HG03575 (cell line): ENCODE results near the gene PTPRZ1.

Experiments used
- ATAC-seq: cut with Tn5 transposase; IDR thresholded peaks from one replicate; pipeline ENCODE4 v1.9.1; 2021; ENCODE audit not compliant: unreplicated experiment, insufficient number of reproducible peaks, low FRiP score; ENCODE audit errors: extremely low read depth

The PTPRZ1 gene

GRCh38 chr7:121885166-121885920 lies 12.4 kb downstream of the PTPRZ1 start:
- no peak for ATAC-seq

- no peak for ATAC-seq
These were observed 14.7 kb downstream of the PTPRZ1 start for GRCh38 chr7:121887634-121888033.

DNA sequence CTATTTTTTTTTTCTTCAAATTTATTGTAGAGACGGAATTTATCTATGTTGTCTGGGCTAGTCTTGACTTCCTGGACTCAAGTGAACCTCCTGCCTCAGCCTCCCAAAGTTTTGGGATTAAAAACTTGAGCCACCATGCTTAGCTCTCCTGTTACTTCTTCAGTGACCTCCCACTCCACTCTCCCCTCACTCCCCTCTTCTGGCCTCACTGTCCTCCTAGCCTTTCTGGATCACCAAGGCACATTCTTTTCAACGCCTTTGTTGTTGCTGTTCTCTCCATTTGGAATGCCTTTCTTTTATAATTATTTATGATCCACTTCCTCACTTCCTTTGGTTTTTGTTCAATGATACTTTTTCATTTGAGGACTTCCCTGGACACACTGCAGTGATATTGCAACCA lies 17.9 kb downstream of the PTPRZ1 start:
- no peak for ATAC-seq

GRCh38 chr7:121891731-121892130 lies 18.8 kb downstream of the PTPRZ1 start:
- ATAC-seq, result no peak

DNA sequence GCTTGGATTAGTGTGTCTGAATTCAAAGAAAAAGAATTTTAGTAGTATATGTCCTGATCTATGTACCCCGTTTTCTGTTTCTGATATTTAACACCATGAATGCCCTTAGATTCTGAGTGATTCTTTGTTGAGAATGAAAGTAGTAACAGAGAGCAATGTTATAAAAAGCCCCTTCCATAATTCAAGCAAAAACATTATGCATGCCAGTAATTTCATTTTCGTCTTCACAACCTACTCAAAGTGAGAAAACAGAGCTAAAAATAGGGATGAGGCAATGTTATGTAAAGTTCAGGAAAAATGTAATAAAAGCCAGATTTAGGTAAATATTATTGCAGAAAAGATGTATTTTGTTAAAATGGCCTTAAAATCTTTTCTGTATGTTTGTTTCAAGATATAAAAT lies 28.1 kb downstream of the PTPRZ1 start:
- ATAC-seq, result no peak

DNA sequence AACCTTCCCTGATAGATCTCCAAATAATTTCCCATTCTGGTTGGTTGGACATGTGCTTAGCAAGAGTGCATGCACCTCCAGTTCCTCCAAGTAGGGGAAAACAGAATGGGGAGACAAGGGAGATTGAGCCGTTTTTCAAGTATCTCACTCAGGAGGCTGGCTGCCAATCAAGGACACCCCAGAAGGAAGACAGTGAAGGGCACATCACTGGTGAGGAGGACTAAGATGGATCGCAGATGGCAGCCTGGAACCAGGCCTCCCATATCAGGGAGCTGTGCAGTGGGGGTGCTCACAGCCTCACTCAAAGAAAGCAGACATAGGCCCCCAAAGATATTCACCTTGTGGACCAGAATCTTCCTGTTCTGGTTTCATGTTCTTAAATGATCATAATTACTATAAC lies 31.2 kb downstream of the PTPRZ1 start:
- ATAC-seq, result no peak

GRCh38 chr7:121908042-121908441 lies 35.1 kb downstream of the PTPRZ1 start:
- no peak for ATAC-seq

DNA sequence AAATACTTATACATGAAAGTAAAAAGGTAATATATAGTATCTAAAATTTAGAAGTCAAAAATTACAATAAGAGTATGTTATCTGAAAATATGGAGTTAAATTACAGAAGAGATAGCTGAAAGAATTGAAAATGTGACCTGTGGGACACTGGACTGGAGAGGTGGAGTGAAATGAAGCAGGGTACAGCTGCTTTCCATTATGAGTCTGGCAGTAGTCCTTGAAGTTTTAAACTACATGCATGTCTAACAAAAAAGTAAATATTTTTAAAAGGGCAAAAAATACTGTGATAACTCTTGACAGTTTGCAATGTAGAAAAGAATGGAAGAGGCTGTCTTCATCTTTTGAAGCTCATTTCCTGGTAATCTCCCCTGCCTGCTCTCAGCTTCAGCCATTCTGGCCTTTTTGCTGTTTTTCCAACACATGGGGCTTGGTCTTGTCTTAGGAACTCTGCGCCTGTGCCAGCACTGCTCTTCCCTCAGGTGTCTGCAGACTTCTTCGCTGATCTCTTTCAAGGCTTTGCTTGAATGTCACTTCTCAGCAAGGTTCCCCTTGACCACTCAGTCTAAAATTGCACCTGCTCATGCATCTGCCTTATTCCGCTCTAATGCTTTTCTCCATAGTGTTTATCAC lies 36.9 kb downstream of the PTPRZ1 start:
- no peak for ATAC-seq

DNA sequence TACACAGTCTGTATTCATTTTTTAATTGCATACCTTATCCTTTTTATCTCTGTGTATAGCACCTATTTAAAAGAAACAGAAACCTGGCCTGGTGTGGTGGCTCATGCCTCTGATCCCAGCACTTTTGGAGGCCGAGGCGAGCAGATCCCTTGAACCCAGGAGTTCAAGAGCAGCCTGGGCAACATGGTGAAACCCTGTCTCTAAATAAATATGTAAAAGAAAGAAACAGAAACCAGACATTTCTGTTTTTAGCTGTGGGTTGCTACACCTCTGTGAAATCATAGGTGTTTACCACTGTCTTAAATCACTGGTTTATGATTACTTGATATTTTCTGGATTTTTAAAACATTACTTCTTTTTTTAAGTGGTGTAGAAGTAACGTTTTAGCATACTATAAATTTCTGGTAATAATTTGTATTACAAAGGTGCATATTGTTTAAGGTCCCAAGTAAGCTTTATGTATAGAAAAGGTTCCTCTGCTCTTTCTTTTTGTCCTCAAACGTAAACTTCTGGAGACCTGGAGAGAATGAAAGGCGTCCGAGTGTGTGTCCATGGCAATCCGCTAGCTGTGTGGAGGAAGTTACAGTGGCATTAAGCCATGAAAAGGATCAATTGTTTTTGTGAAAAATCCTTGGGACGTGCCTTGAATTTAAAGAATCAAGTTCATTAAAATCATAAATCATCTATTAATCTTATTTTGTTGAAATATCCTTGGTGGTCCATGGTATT lies 41.1 kb downstream of the PTPRZ1 start:
- no peak for ATAC-seq

GRCh38 chr7:121914676-121915279 lies 41.8 kb downstream of the PTPRZ1 start:
- ATAC-seq, result no peak

DNA sequence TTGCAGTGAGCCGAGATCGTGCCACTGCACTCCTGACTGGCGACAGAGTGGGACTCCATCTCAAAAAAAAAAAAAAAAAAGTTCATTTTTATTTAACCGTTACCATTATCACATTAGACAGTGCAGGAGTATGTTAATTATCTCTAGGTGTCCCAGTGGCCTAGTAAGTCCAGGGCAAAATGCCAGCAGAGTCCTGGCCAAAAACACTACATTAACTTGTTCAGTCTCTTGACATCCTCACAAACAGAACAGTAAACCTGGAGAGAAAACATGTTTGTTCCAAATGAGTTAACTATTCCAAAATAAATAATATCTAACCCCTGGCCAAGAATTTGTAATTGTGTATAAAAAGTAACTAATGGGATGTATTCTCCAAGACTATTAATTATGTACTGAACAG lies 43.2 kb downstream of the PTPRZ1 start:
- ATAC-seq, result no peak

DNA sequence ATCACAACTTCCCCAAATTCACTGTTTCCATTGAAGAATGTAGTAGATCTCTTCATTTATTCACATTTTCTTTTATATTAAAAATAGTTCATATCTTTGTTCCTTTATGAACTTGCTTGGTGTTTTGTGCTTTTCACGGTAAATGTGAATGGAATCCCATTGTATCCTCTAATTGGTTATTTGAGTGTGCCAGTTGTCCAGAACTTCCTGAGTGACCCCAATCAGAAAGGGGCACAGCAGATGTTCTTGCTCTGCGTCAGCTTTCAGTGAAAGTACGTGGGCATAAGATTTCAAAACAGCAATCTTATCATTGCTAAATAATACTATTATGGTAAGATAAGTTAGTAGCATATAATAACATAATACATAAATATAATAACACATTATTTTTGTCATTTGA lies 47.0 kb downstream of the PTPRZ1 start:
- no peak for ATAC-seq

DNA sequence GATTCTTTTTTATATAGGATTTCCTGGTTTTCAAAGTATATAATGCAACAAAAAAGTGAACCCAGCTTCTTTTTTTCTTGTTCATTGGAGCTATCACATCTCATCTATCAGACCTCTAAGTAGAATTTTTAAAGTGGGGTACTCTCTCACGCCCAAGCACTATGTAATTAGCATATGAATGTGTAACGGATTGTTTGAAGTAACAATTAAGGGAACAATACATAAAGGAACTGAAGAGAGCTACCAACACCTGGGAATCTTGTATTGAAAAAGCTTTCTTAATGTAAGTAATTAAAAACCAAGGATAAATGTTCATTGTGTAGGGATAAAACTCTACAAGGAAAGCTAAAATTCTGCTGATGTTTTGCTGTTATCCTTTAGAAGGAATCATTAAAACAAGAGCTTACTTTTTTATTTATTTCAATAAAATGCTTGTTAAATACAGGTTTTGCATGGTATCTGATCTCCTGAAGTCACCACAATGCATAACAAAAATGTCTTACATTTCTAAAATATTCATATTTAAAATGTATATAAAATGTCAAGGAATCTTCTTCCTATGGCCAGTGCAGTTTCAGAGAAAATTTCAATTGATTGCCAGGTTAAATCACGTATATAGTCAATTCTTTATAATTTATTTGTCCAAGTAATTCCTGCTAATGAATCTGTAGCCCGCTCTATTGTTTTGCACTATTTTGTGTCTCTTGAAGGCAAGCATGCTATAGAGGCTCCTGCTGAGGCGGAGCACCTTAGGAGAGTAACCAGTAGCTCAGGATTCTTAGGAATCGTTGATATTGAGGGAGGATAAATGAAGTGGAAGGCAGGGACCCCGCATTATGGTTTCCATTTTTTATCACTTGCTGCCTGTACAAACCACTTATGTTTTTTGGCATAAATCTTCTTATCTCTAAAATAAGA lies 51.6 kb downstream of the PTPRZ1 start:
- no peak for ATAC-seq

DNA sequence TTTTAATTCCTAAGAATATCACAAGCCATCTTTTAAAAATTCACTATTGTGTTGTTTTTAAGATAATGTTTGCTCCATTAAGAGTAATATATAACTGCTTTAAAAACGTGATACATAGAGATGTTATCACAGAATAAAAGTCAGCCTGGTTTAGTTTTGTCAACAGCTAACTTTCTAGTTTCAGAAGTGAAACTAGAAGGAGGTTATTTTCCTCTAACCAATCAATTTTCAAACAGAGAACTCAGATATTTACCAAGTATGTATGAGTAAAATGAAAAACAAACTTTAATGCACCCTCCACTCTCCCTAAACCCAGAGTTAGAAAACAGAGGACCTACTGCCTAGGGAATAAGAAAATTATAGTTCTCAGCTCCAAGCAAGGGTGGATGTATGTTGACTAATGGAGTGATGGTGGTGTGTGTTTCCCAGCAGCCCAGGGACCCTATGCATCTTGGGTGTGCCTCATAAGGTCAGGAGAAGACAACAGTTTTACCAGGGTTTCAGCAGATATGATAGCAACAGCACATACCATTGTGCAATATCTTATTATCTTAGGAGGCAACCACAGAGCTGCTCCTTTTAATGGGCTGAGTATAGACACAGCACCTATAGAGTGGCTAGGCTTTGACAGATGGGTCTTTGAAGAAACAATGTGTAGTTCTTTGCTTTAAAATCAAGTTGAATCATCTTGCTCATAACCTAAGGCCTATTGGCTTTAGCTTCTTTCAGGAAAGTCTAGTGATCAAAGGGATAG lies 58.4 kb downstream of the PTPRZ1 start:
- no peak for ATAC-seq

DNA sequence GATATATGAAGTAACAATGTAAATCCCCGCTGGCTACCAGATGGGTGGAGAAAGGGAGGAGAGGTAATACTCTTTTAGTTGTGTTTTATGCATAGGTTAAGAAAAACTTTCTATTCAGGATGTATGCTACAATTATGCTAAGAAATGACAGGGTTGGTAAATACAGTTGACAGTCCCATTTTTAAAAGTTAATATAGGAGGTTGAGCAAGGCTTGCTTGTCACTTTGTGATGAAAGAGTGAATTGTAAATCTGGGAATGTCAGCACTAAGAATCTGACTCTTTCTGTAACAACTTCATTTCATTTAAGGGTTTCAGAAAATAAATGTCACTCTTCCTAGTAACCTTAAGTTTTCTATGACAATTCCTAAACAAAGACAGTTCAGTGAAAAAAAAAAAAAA lies 59.8 kb downstream of the PTPRZ1 start:
- no peak for ATAC-seq

- ATAC-seq, result no peak
These were observed 64.1 kb downstream of the PTPRZ1 start for GRCh38 chr7:121936951-121937623.

DNA sequence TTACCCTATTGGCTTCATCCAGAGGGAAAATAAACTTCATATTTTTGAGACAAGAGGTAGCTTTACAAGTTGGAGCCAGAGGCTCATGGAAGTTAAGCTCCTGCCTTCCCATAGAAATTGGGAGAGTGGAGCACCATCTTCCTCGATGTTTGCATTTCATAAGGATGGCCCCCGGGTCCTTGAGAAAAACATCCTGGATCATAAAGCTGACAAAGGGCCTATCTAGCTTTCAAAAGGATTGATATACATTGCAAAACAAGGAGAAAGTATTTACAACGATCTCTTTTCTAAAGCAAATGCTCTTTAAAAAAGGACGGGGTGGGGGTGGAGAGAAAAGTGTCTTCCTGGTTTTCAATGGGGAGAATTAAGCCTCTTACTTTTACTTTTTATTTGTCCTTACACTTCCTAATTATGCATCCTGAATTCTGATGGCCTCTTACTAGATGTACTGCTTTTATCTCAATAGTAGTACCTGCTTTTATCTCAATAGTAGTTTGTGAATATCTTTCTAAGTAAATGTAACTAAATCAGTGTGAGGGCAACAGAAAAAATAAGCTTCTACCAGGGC lies 65.6 kb downstream of the PTPRZ1 start:
- no peak for ATAC-seq
